ENCODE data around the gene FIGN. TPM values are rescaled to one million over a fixed set of nuclear protein-coding genes. Genes with fewer than 3 reads are reported as not detected.

The FIGN gene
- total RNA-seq, 1 experiment from 2014 or later: 5.8 TPM

- DNase-seq (ENCODE audit: low read depth): no peak
Observed at GRCh38 chr2:163563336-163563735, 172.5 kb downstream of the FIGN start.

- DNase-seq (ENCODE audit: low read depth): no peak
Observed at GRCh38 chr2:163558251-163559021, 177.4 kb downstream of the FIGN start.

- no peak for DNase-seq (ENCODE audit: low read depth)
Observed at GRCh38 chr2:163556511-163556910, 179.3 kb downstream of the FIGN start.

- no peak for DNase-seq (ENCODE audit: low read depth)
Observed at GRCh38 chr2:163554864-163555263, 180.9 kb downstream of the FIGN start.

GRCh38 chr2:163553601-163554000 is 182.2 kb downstream of the FIGN start:
- DNase-seq (ENCODE audit: low read depth): peak; percentile 26

GRCh38 chr2:163552758-163553157 is 183.1 kb downstream of the FIGN start:
- DNase-seq (ENCODE audit: low read depth): no peak

GRCh38 chr2:163551616-163552373 is 184.0 kb downstream of the FIGN start:
- peak; percentile 47 for DNase-seq (ENCODE audit: low read depth)

- DNase-seq (ENCODE audit: low read depth): no peak
Observed at GRCh38 chr2:163548970-163549369, 186.8 kb downstream of the FIGN start.

Measured in RPMI7951 (cell line).